ENCODE data around the gene RNF14. TPM values are rescaled to one million over a fixed set of nuclear protein-coding genes. Genes with fewer than 3 reads are reported as not detected.

Gene RNF14
- total and polyA plus RNA-seq, 9 of the 15 experiments (the other 6 are each of a cell fraction or from before 2014, with no cell fraction given) = 36.3 to 140 (median 75.1) TPM

DNA sequence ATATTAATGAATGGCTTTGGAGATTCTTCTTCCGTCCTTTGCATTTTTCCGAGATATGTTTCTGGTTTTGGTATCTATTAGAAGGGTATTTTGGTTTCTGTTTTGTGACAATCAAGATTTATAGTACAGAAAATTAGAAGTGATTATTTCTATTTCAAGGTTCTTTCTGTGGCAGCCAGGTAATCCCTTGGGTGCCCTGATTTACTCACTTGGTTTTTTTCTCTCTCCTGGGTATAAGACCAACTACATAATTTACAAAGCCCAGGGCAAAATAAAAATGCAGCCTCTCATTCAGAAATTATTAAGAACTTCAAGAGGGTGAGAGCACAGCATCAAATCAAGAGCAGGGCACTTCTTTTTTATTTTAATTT is 2.0 kb upstream of the RNF14 start:
- Histone ChIP-seq H3K4me1 (replicated peaks in 1 of 2; ENCODE audit: control insufficient read depth in 2 of 2, insufficient read depth in 2 of 2, low read length in 2 of 2) (peaks cover 9 to 14% of the 10 kb centered on the region in 2 experiments; a peak in 4 of 5 replicates), H3K9me3 (replicated peaks; ENCODE audit: control insufficient read depth, insufficient read depth, low read depth, low read length) (no peaks in the 10 kb centered on the region), H4K20me1 (replicated peaks; ENCODE audit: control insufficient read depth, insufficient read depth, low read length) (no peaks in the 10 kb centered on the region), H3K9ac (ENCODE audit: insufficient read depth in 1 of 2, low read depth in 2 of 2, low read length in 2 of 2) (no peak overlapping the region), H3K27ac (ENCODE audit: extremely low read depth, low read depth, low read length) (no peak overlapping the region), H3K79me2 (ENCODE audit: control insufficient read depth, insufficient read depth, low read length) (peaks cover 29% of the 10 kb centered on the region), H3K27me3 (ENCODE audit: control insufficient read depth in 2 of 2, insufficient read depth in 2 of 2, low read length in 2 of 2) (no peaks in the 10 kb centered on the region), H3K36me3 (ENCODE audit: control insufficient read depth, insufficient read depth, low read length) (peaks cover 11% of the 10 kb centered on the region; the same call in 2 of the 3 replicates), H3K4me3 (no peak overlapping the region), H2AFZ (ENCODE audit: low read depth, low read length) (peak overlapping the region; percentile 46; the same call in 1 of the 2 replicates), H3K9me1 (ENCODE audit: control insufficient read depth, insufficient read depth, low read length) (no peaks in the 10 kb centered on the region), H3K4me2 (ENCODE audit: insufficient read depth, low read length) (no peak overlapping the region)
- ATAC-seq = no peak
- POLR2A ChIA-PET = no interaction called here
- FAIRE-seq = no peak
- DNase-seq (ENCODE audit: extremely low read depth in 1 of 4, low spot score in 3 of 4) = no peak
- intact Hi-C loops (cut with micrococcal nuclease) = loop anchor here (10.0 kb wide), 3 partner anchors 152 to 302 kb away; no protein-coding TSS in a partner anchor
- BruUV-seq (replicated peaks) = no TSS peak
- CTCF ChIA-PET (ENCODE audit: low intra/inter-chr PET ratio) = no interaction called here
- in situ Hi-C loops (cut with MboI) = no loop called here
- WGBS (ENCODE audit: insufficient coverage, low coverage, missing lambda C conversion rate) = 96% methylated on average over 2 of the region's 2 CpGs
- TF ChIP-seq NCOA1 (IDR thresholded peaks at IDR 0.05; ENCODE audit: low read depth) (no peak), MAFK (IDR thresholded peaks at IDR 0.05; ENCODE audit: low read length) (no peak), STAG1 (CRISPR knock-in tag; IDR thresholded peaks at IDR 0.05; ENCODE audit: borderline replicate concordance) (no peak)

DNA sequence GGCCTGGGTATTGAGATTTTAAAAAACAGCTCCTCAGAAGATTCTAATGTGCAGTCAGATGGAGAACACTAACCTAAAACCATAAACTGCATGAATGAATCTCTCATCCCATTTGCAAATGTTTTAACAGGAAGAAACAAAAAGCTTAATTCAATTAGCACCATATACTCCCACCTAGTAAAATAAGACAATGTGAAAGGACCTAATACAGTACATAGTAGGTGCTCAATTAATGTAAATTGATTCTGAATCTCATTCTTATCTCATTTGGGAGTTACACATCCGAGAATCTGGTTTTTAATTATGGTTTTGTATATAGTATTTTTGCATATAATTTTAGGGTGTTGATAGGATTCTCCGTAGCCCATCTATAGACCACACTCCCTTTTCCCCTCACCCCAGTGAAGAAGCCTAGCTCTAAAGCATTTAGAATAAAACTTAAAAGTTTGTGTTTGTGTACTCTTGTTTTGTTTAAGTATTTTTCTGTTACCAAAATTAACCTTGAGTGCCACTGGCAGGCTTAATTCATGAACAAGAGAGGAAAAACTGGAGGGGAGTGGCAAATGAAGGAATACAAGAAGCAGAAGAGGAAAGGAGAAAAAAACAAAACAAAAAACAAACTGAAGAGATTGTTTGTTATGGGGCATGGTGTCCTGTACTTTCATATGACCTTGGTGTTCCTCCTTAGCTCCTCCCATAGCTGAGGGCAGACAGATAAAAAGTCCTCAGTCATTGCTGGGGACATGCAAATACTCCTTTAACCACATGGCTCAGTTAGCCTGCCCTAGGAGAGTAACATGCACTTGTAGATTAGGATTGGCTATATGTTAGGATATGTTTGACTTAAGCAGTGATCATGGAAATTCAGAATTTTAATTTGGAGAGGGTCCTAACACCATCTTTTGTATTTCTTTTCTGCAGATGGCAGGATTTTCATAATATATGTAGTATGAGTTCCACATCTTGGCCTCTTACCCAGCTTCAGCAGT is 1.2 kb downstream of the RNF14 start:
- H3K36me3 ChIP-seq (ENCODE audit: control insufficient read depth, insufficient read depth, low read length) = peaks cover 41% of the 10 kb centered on the region
- ChIA-PET POLR2A (interaction anchor here (0.6 to 2.4 kb wide), 22 partner anchors 9 to 536 kb away, joined by 3 to 15 read pairs (median 3); partner anchors contain the start of genes DELE1, GNPDA1 and PCDH12), CTCF (ENCODE audit: low intra/inter-chr PET ratio) (interaction anchor here (0.5 to 0.7 kb wide), 2 partner anchors 43 to 277 kb away, joined by 3 to 4 read pairs; no protein-coding TSS in a partner anchor)
- H2AFZ ChIP-seq (ENCODE audit: low read depth, low read length) = peak overlapping the region; percentile 57
- H3K27ac ChIP-seq (ENCODE audit: extremely low read depth, low read depth, low read length) = peak overlapping the region; percentile 94
- 0% methylated on average over 2 of the region's 2 CpGs for WGBS (ENCODE audit: insufficient coverage, low coverage, missing lambda C conversion rate)
- H3K79me2 ChIP-seq (ENCODE audit: control insufficient read depth, insufficient read depth, low read length) = peaks cover 43% of the 10 kb centered on the region
- in situ Hi-C loops (cut with MboI) = no loop called here
- H4K20me1 ChIP-seq (replicated peaks; ENCODE audit: control insufficient read depth, insufficient read depth, low read length) = no peaks in the 10 kb centered on the region
- H3K9ac ChIP-seq (ENCODE audit: insufficient read depth in 1 of 2, low read depth in 2 of 2, low read length in 2 of 2) = peak overlapping the region; percentile 95 to 99
- no peaks in the 10 kb centered on the region for H3K27me3 ChIP-seq (ENCODE audit: control insufficient read depth in 2 of 2, insufficient read depth in 2 of 2, low read length in 2 of 2)
- peak; percentile 99 for FAIRE-seq
- H3K4me1 ChIP-seq (replicated peaks in 1 of 2; ENCODE audit: control insufficient read depth in 2 of 2, insufficient read depth in 2 of 2, low read length in 2 of 2) = peaks cover 9 to 14% of the 10 kb centered on the region in 2 experiments; a peak in 3 of 5 replicates
- H3K4me3 ChIP-seq = peak overlapping the region; percentile 72
- DNase-seq (ENCODE audit: extremely low read depth in 1 of 4, low spot score in 3 of 4) = peak; percentile 63 to 93 (median 78)
- no peaks in the 10 kb centered on the region for H3K9me3 ChIP-seq (replicated peaks; ENCODE audit: control insufficient read depth, insufficient read depth, low read depth, low read length)
- H3K4me2 ChIP-seq (ENCODE audit: insufficient read depth, low read length) = peak overlapping the region; percentile 88
- ATAC-seq = peak; percentile 87
- BruUV-seq (replicated peaks) = no TSS peak
- intact Hi-C loops (cut with micrococcal nuclease) = loop anchor here (2.0 to 10.0 kb wide), 4 partner anchors 43 to 305 kb away; partner anchors contain the start of gene GNPDA1
- no peaks in the 10 kb centered on the region for H3K9me1 ChIP-seq (ENCODE audit: control insufficient read depth, insufficient read depth, low read length)
- TF ChIP-seq FOXP1 (CRISPR knock-in tag; IDR thresholded peaks at IDR 0.05) = no peak
- TF ChIP-seq SIN3A (IDR thresholded peaks at IDR 0.05; ENCODE audit: borderline replicate concordance in 2 of 2, control insufficient read depth in 1 of 2, low read depth in 2 of 2, low read length in 2 of 2) = peak; percentile 35 to 61; a peak in 1 of 4 replicates
- TF ChIP-seq HSF4 (CRISPR knock-in tag; IDR thresholded peaks at IDR 0.05; ENCODE audit: borderline replicate concordance) = no peak
- TF ChIP-seq POLR3G (IDR thresholded peaks at IDR 0.05; ENCODE audit: extremely low read depth, insufficient read length, insufficient replicate concordance) = no peak
- no peak for TF ChIP-seq ZNF134 (CRISPR knock-in tag; conservative IDR thresholded peaks at IDR 0.05)
- TF ChIP-seq ZNF431 (CRISPR knock-in tag; IDR thresholded peaks at IDR 0.05) = no peak
- TF ChIP-seq SMARCE1 (IDR thresholded peaks at IDR 0.05) = no peak
- TF ChIP-seq BRD9 (IDR thresholded peaks at IDR 0.05; ENCODE audit: low read depth, partially characterized antibody) = peak; percentile 83
- TF ChIP-seq, protein P1, sequence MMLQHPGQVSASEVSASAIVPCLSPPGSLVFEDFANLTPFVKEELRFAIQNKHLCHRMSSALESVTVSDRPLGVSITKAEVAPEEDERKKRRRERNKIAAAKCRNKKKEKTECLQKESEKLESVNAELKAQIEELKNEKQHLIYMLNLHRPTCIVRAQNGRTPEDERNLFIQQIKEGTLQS (IDR thresholded peaks at IDR 0.05) = no peak
- TF ChIP-seq, protein P1 (CRISPR knock-in tag; conservative IDR thresholded peaks at IDR 0.05) = no peak
- no peak for TF ChIP-seq HNRNPH1 (optimal IDR thresholded peaks at IDR 0.05; ENCODE audit: low read depth, low read length)

Data from K562 (cell line).